ENCODE data around the gene WDR33. TPM values are rescaled to one million over a fixed set of nuclear protein-coding genes. Genes with fewer than 3 reads are reported as not detected.

Gene WDR33
- total RNA-seq, 4 donors from 2014 or later = 41.3 to 51.6 (median 45.1) TPM

GRCh38 chr2:127654838-127655175 lies 156.2 kb downstream of the WDR33 start:
- Histone ChIP-seq H3K4me3 (no peak overlapping the region), H3K4me1 (peaks cover 0 to 14% (median 4%) of the 10 kb centered on the region in 4 donors), H3K27me3 (no peaks in the 10 kb centered on the region), H3K36me3 (peaks cover 0 to 7% (median 0%) of the 10 kb centered on the region in 3 donors), H3K9me3 (no peaks in the 10 kb centered on the region), H3K27ac (peak overlapping the region in 1 of 4 donors; percentile 85)
- peak in 1 of 3 donors; percentile 32 for DNase-seq
- no peak for TF ChIP-seq POLR2A (IDR thresholded peaks at IDR 0.05)
- TF ChIP-seq CTCF (IDR thresholded peaks at IDR 0.05) = no peak

- Histone ChIP-seq H3K4me1 (peaks cover 0 to 14% (median 4%) of the 10 kb centered on the region in 4 donors), H3K36me3 (peaks cover 0 to 7% (median 0%) of the 10 kb centered on the region in 3 donors), H3K27me3 (no peaks in the 10 kb centered on the region), H3K9me3 (no peaks in the 10 kb centered on the region), H3K27ac (peak overlapping the region in 1 of 4 donors; percentile 85), H3K4me3 (no peak overlapping the region)
- TF ChIP-seq CTCF (IDR thresholded peaks at IDR 0.05) (no peak), POLR2A (IDR thresholded peaks at IDR 0.05) (no peak)
- peak in 1 of 3 donors; percentile 44 for DNase-seq
Measured at GRCh38 chr2:127654084-127654837, 156.7 kb downstream of the WDR33 start.

- H3K27ac ChIP-seq = peak overlapping the region in 1 of 4 donors; percentile 85
- peaks cover 0 to 7% (median 0%) of the 10 kb centered on the region in 3 donors for H3K36me3 ChIP-seq
- H3K4me1 ChIP-seq = peaks cover 0 to 15% (median 3%) of the 10 kb centered on the region in 4 donors
- no peaks in the 10 kb centered on the region for H3K27me3 ChIP-seq
- no peaks in the 10 kb centered on the region for H3K9me3 ChIP-seq
- DNase-seq = peak in 1 of 3 donors; percentile 43
- no peak overlapping the region for H3K4me3 ChIP-seq
- TF ChIP-seq CTCF (IDR thresholded peaks at IDR 0.05) = no peak
- TF ChIP-seq POLR2A (IDR thresholded peaks at IDR 0.05) = no peak
Measured at GRCh38 chr2:127653421-127654083, 157.4 kb downstream of the WDR33 start.

GRCh38 chr2:127652786-127653357 lies 158.1 kb downstream of the WDR33 start:
- H3K27ac ChIP-seq = peak overlapping the region in 3 of 4 donors; percentile 19 to 85 (median 32)
- H3K36me3 ChIP-seq = peaks cover 0 to 7% (median 0%) of the 10 kb centered on the region in 3 donors
- no peak overlapping the region for H3K4me3 ChIP-seq
- H3K27me3 ChIP-seq = no peaks in the 10 kb centered on the region
- H3K4me1 ChIP-seq = peaks cover 0 to 15% (median 3%) of the 10 kb centered on the region in 4 donors
- TF ChIP-seq POLR2A (IDR thresholded peaks at IDR 0.05) (no peak), CTCF (IDR thresholded peaks at IDR 0.05) (no peak)
- H3K9me3 ChIP-seq = no peaks in the 10 kb centered on the region
- DNase-seq = peak in 1 of 3 donors; percentile 28

- H3K36me3 ChIP-seq = peaks cover 0 to 7% (median 0%) of the 10 kb centered on the region in 3 donors
- peak in 1 of 3 donors; percentile 43 for DNase-seq
Measured at GRCh38 chr2:127651971-127652550, 158.9 kb downstream of the WDR33 start.

More at GRCh38 chr2:127651971-127652550, 158.9 kb downstream of the WDR33 start:
- Histone ChIP-seq H3K27ac (peak overlapping the region in 3 of 4 donors; percentile 19 to 85 (median 32)), H3K4me1 (peaks cover 0 to 15% (median 3%) of the 10 kb centered on the region in 4 donors), H3K4me3 (no peak overlapping the region), H3K9me3 (no peaks in the 10 kb centered on the region), H3K27me3 (no peaks in the 10 kb centered on the region)
- TF ChIP-seq POLR2A (IDR thresholded peaks at IDR 0.05) = no peak
- no peak for TF ChIP-seq CTCF (IDR thresholded peaks at IDR 0.05)
